GM15510 (cell line): ENCODE data around the gene FAM118B.

Source experiments
- POLR2A ChIP-seq: IDR thresholded peaks from 3 replicates; pipeline ENCODE4 v1.6.1; 2011; ENCODE audit warnings: borderline replicate concordance; ENCODE audit not compliant: insufficient read length; ENCODE audit errors: extremely low read depth

Gene FAM118B

GRCh38 chr11:126226334-126227084 lies 14.9 kb downstream of the FAM118B start:
- TF ChIP-seq POLR2A, result no peak

GRCh38 chr11:126229858-126230540 lies 18.4 kb downstream of the FAM118B start:
- no peak for TF ChIP-seq POLR2A

- no peak for TF ChIP-seq POLR2A
These were observed 20.3 kb downstream of the FAM118B start for GRCh38 chr11:126231725-126232459.

- no peak for TF ChIP-seq POLR2A
These were observed 21.1 kb downstream of the FAM118B start for GRCh38 chr11:126232683-126233082.

GRCh38 chr11:126233391-126233790 lies 21.8 kb downstream of the FAM118B start:
- no peak for TF ChIP-seq POLR2A

GRCh38 chr11:126246636-126247035 lies 35.1 kb downstream of the FAM118B start:
- no peak for TF ChIP-seq POLR2A

- no peak for TF ChIP-seq POLR2A
These were observed 41.7 kb downstream of the FAM118B start for GRCh38 chr11:126253265-126253664.

- no peak for TF ChIP-seq POLR2A
These were observed 43.2 kb downstream of the FAM118B start for GRCh38 chr11:126254819-126255218.

- TF ChIP-seq POLR2A, result no peak
These were observed 44.6 kb downstream of the FAM118B start for GRCh38 chr11:126256216-126256615.

- no peak for TF ChIP-seq POLR2A
These were observed 45.6 kb downstream of the FAM118B start for GRCh38 chr11:126257144-126257543.

- no peak for TF ChIP-seq POLR2A
These were observed 46.2 kb downstream of the FAM118B start for GRCh38 chr11:126257764-126258163.

GRCh38 chr11:126262216-126262615 lies 50.6 kb downstream of the FAM118B start:
- TF ChIP-seq POLR2A, result no peak

- TF ChIP-seq POLR2A, result no peak
These were observed 51.9 kb downstream of the FAM118B start for GRCh38 chr11:126263489-126263888.

- no peak for TF ChIP-seq POLR2A
These were observed 54.2 kb downstream of the FAM118B start for GRCh38 chr11:126265811-126266210.

GRCh38 chr11:126267650-126268049 lies 56.1 kb downstream of the FAM118B start:
- no peak for TF ChIP-seq POLR2A
